Fibroblast of lung (primary cell): ENCODE data around the gene LAMA5.

Experiments
- EZH2 ChIP-seq: IDR thresholded peaks from 2 replicates; pipeline ENCODE4 v1.5.1; 2012; ENCODE audit warnings: low read length, control low read depth, mild to moderate bottlenecking; ENCODE audit errors: missing control alignments
- TF ChIP-seq, protein P1 (sequence below), 2 donors: IDR thresholded peaks in 1 of 2; conservative IDR thresholded peaks in 1 of 2; 1 replicate in 1 of 2; 2 replicates in 1 of 2; pipeline ENCODE4 v1.5.1; 2011 to 2012; ENCODE audit warnings: low read length in 2 of 2, control low read depth in 1 of 2, inconsistent platforms in 1 of 2, low read depth in 1 of 2, mild to moderate bottlenecking in 1 of 2

- TF ChIP-seq, protein P1, sequence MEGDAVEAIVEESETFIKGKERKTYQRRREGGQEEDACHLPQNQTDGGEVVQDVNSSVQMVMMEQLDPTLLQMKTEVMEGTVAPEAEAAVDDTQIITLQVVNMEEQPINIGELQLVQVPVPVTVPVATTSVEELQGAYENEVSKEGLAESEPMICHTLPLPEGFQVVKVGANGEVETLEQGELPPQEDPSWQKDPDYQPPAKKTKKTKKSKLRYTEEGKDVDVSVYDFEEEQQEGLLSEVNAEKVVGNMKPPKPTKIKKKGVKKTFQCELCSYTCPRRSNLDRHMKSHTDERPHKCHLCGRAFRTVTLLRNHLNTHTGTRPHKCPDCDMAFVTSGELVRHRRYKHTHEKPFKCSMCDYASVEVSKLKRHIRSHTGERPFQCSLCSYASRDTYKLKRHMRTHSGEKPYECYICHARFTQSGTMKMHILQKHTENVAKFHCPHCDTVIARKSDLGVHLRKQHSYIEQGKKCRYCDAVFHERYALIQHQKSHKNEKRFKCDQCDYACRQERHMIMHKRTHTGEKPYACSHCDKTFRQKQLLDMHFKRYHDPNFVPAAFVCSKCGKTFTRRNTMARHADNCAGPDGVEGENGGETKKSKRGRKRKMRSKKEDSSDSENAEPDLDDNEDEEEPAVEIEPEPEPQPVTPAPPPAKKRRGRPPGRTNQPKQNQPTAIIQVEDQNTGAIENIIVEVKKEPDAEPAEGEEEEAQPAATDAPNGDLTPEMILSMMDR (conservative IDR thresholded peaks at IDR 0.05 in 1 of 2, IDR thresholded peaks at IDR 0.05 in 1 of 2; ENCODE audit: low read depth in 1 of 2, low read length in 2 of 2) = no peak
- TF ChIP-seq EZH2 = no peak
These were observed 21.0 kb upstream of the LAMA5 start for GRCh38 chr20:62387933-62388635.
